Mononuclear cell (primary cell): ENCODE data around the gene ZIK1. TPM values are rescaled to one million over a fixed set of nuclear protein-coding genes. Genes with fewer than 3 reads are reported as not detected.

Experiments used
- H3K27me3 ChIP-seq: 2 replicates; pipeline ENCODE4 v1.6.0; 2011; ENCODE audit warnings: low read length, control low read depth; ENCODE audit not compliant: insufficient read depth
- H3K4me1 ChIP-seq: 2 replicates; pipeline ENCODE4 v1.5.1; 2011; ENCODE audit warnings: mild to moderate bottlenecking, low read length, control low read depth; ENCODE audit not compliant: insufficient read depth
- H3K4me3 ChIP-seq: 2 replicates; pipeline ENCODE4 v1.5.1; 2011; ENCODE audit warnings: mild to moderate bottlenecking, low read length, moderate library complexity
- H3K9me3 ChIP-seq: 2 replicates; pipeline ENCODE4 v1.5.1; 2011; ENCODE audit warnings: low read depth, mild to moderate bottlenecking, control low read depth, low read length
- total RNA-seq: library from RNA; depleted of rRNA; stranded (reverse); fragments of >200 nt; gene quantifications from one replicate; pipeline ENCODE4 v1.2.3, GENCODE V29; 2012

ZIK1 gene
- total RNA-seq, 1 donor: 8.4 TPM

GRCh38 chr19:57641715-57642234 lies 57.8 kb downstream of the ZIK1 start:
- no peak overlapping the region for H3K4me3 ChIP-seq
- no peaks in the 10 kb centered on the region for H3K4me1 ChIP-seq
- peaks cover 75% of the 10 kb centered on the region for H3K9me3 ChIP-seq

GRCh38 chr19:57642396-57643046 lies 58.6 kb downstream of the ZIK1 start:
- no peak overlapping the region for H3K4me3 ChIP-seq
- no peaks in the 10 kb centered on the region for H3K27me3 ChIP-seq
- H3K9me3 ChIP-seq: peaks cover 68% of the 10 kb centered on the region
- no peaks in the 10 kb centered on the region for H3K4me1 ChIP-seq

More at GRCh38 chr19:57641715-57642234, 57.8 kb downstream of the ZIK1 start:
- H3K27me3 ChIP-seq: no peaks in the 10 kb centered on the region

Other genes with a start within 250 kb of the ZIK1 start
- 4.5 TPM for gene ZNF304, start 232.9 kb upstream of the ZIK1 start, total RNA-seq
- gene TRAPPC2B, start 220.6 kb upstream of the ZIK1 start, total RNA-seq: 10.9 TPM
- gene ZNF547, start 220.6 kb upstream of the ZIK1 start, total RNA-seq: 1.0 TPM
- 46.3 TPM for gene ZNF548, start 194.3 kb upstream of the ZIK1 start, total RNA-seq
- 8.1 TPM for gene ZNF17, start 173.0 kb upstream of the ZIK1 start, total RNA-seq
- gene ZNF749, start 148.8 kb upstream of the ZIK1 start, total RNA-seq: 5.0 TPM
- 0.21 TPM for gene VN1R1, start 127.0 kb upstream of the ZIK1 start, total RNA-seq
- 2.6 TPM for gene ZNF772, start 106.6 kb upstream of the ZIK1 start, total RNA-seq
- 7.6 TPM for gene ZNF419, start 96.4 kb upstream of the ZIK1 start, total RNA-seq
- 11.3 TPM for gene ZNF773, start 84.2 kb upstream of the ZIK1 start, total RNA-seq
- 8.1 TPM for gene ZNF549, start 56.8 kb upstream of the ZIK1 start, total RNA-seq
- gene ZNF550, start 24.3 kb upstream of the ZIK1 start, total RNA-seq: 13.5 TPM
- 5.7 TPM for gene ZNF416, start 5.2 kb upstream of the ZIK1 start, total RNA-seq
- gene ZNF530, start 15.7 kb downstream of the ZIK1 start, total RNA-seq: 2.1 TPM
- gene ZNF134, start 30.1 kb downstream of the ZIK1 start, total RNA-seq: 36.8 TPM
- 31.1 TPM for gene ZNF211, start 49.0 kb downstream of the ZIK1 start, total RNA-seq
- not detected for gene ZSCAN4, start 84.8 kb downstream of the ZIK1 start, total RNA-seq
- 32.7 TPM for gene ZNF551, start 97.8 kb downstream of the ZIK1 start, total RNA-seq
- 5.5 TPM for gene ZNF154, start 125.1 kb downstream of the ZIK1 start, total RNA-seq
- 10.3 TPM for gene ZNF671, start 143.5 kb downstream of the ZIK1 start, total RNA-seq
- gene ZNF776, start 162.7 kb downstream of the ZIK1 start, total RNA-seq: 36.6 TPM
- gene ZNF586, start 185.5 kb downstream of the ZIK1 start, total RNA-seq: 56.8 TPM
- 13.3 TPM for gene ZNF552, start 230.8 kb downstream of the ZIK1 start, total RNA-seq
- gene ZNF587B, start 246.2 kb downstream of the ZIK1 start, total RNA-seq: 25.5 TPM